ENCODE data around the gene WTAP. TPM values are rescaled to one million over a fixed set of nuclear protein-coding genes. Genes with fewer than 3 reads are reported as not detected.
"Not testable (repeated sequence)": the region's sequence is repeated elsewhere in the genome, so short reads cannot be mapped to it uniquely, and the experiment has no call there.

The WTAP gene
- total RNA-seq, 1 donor from 2014 or later = 115 TPM

DNA sequence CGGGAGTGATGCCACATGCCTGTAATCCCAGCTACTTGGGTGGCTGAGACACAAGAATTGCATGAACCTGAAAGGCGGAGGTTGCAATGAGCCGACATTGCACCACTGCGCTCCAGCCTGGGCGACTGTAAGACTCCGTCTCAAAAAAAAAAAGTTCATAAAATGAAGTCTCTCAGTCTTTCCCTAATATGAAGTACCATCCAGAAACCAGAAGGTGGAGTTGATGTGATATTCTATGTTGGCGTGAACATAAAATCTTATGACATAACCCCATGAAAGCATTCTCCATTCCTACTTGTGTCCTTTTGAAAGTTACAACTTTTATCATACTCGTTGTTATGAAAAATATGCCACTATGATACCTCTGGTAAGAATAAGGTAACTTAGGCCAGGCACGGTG lies 40.0 kb upstream of the WTAP start:
- Histone ChIP-seq H3K4me3 (ENCODE audit: low read depth, low read length) (no peak overlapping the region), H3K27me3 (ENCODE audit: control insufficient read depth, insufficient read depth, low read length) (no peaks in the 10 kb centered on the region), H3K36me3 (ENCODE audit: control insufficient read depth, insufficient read depth, low read length) (peaks cover 9% of the 10 kb centered on the region)
- FAIRE-seq (no peak), DNase-seq (ENCODE audit: low read depth) (no peak)
- no peak for TF ChIP-seq CTCF (IDR thresholded peaks at IDR 0.05; ENCODE audit: insufficient read depth, low read length, severe bottlenecking)

GRCh38 chr6:159688266-159688905 lies 38.9 kb upstream of the WTAP start:
- peaks cover 9% of the 10 kb centered on the region for H3K36me3 ChIP-seq (ENCODE audit: control insufficient read depth, insufficient read depth, low read length)
- TF ChIP-seq CTCF (IDR thresholded peaks at IDR 0.05; ENCODE audit: insufficient read depth, low read length, severe bottlenecking) = no peak
- no peak for FAIRE-seq
- no peaks in the 10 kb centered on the region for H3K27me3 ChIP-seq (ENCODE audit: control insufficient read depth, insufficient read depth, low read length)
- no peak overlapping the region for H3K4me3 ChIP-seq (ENCODE audit: low read depth, low read length)
- no peak for DNase-seq (ENCODE audit: low read depth)

DNA sequence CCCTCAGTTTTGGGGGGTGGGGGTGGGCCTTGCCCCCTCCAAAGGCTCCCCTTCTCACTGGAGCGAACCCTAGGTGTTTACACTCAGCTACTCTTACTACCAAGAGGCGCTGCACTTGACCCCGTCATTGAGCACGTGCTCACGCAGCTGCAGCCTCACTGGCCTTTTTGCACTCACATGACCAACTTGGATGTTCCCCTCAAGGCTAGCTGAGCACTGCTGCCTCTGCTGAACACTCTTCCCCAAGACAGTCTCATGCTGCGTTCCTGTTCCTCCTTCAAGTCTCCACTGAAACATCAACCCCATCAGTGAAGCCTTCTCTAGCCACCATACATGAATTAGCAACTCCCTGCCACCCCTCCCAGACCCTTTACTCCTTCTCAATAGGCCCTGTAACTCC lies 38.3 kb upstream of the WTAP start:
- no peak for TF ChIP-seq CTCF (IDR thresholded peaks at IDR 0.05; ENCODE audit: insufficient read depth, low read length, severe bottlenecking)
- FAIRE-seq (no peak), DNase-seq (ENCODE audit: low read depth) (no peak)
- H3K36me3 ChIP-seq (ENCODE audit: control insufficient read depth, insufficient read depth, low read length) = peaks cover 8% of the 10 kb centered on the region
- H3K4me3 ChIP-seq (ENCODE audit: low read depth, low read length) = no peak overlapping the region
- H3K27me3 ChIP-seq (ENCODE audit: control insufficient read depth, insufficient read depth, low read length) = no peaks in the 10 kb centered on the region

GRCh38 chr6:159690135-159690534 lies 37.2 kb upstream of the WTAP start:
- DNase-seq (ENCODE audit: low read depth); H3K4me3 ChIP-seq (ENCODE audit: low read depth, low read length); H3K27me3 ChIP-seq (ENCODE audit: control insufficient read depth, insufficient read depth, low read length); H3K36me3 ChIP-seq (ENCODE audit: control insufficient read depth, insufficient read depth, low read length); FAIRE-seq: not testable (repeated sequence)

DNA sequence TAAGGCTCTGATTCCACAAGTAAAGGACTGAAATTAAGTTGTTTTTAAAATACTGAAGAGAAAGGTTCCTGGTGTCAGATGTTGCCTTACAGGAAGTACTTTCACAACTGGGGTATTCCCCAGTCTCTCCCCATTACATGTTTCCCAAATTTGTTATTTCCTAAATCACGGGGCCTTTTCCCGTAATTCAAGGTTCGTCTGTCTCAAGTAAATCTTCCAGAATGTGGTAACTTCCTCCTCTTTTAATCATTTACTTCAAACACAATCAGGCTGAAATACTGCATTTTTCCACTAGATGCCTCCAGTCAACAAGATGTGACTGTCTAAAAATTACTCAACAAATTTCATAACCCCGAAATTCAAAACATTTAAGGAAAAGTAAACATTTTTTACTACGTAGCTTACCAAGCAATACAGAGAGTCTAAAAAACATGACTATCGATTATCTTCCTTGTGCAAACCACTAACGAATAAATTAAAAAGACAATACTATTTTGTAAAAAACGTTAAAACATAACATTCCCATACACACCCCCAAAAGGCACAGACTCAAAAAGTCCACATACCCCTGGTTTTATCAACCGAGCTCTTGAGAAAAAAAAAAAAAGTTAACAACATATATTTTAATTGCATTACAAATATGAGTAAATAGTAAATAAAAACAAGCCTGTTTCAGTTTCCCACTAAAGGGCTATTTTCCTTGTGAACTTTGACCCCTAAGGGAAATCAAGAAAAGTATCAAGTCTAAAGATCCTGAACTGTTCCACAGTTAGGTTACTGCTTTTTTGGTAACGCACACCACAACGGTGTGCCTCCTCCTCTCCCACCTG lies 36.0 kb upstream of the WTAP start:
- FAIRE-seq (no peak), DNase-seq (ENCODE audit: low read depth) (peak; percentile 86)
- no peaks in the 10 kb centered on the region for H3K27me3 ChIP-seq (ENCODE audit: control insufficient read depth, insufficient read depth, low read length)
- peak; percentile 46 for TF ChIP-seq CTCF (IDR thresholded peaks at IDR 0.05; ENCODE audit: insufficient read depth, low read length, severe bottlenecking)
- H3K4me3 ChIP-seq (ENCODE audit: low read depth, low read length) = peak overlapping the region; percentile 70
- peaks cover 6% of the 10 kb centered on the region for H3K36me3 ChIP-seq (ENCODE audit: control insufficient read depth, insufficient read depth, low read length)

- FAIRE-seq = no peak
- no peak for TF ChIP-seq CTCF (IDR thresholded peaks at IDR 0.05; ENCODE audit: insufficient read depth, low read length, severe bottlenecking)
These were observed 35.4 kb upstream of the WTAP start for GRCh38 chr6:159691963-159692287.

More at GRCh38 chr6:159691963-159692287, 35.4 kb upstream of the WTAP start:
- H3K27me3 ChIP-seq (ENCODE audit: control insufficient read depth, insufficient read depth, low read length) = no peaks in the 10 kb centered on the region
- H3K36me3 ChIP-seq (ENCODE audit: control insufficient read depth, insufficient read depth, low read length) = peaks cover 4% of the 10 kb centered on the region
- H3K4me3 ChIP-seq (ENCODE audit: low read depth, low read length) = peak overlapping the region; percentile 70
- DNase-seq (ENCODE audit: low read depth) = no peak

Measured in bronchial epithelial cell (primary cell).